ENCODE results near the gene PRKD1. TPM values are rescaled to one million over a fixed set of nuclear protein-coding genes. Genes with fewer than 3 reads are reported as not detected.

The PRKD1 gene
- total RNA-seq, 2 donors from 2014 or later, result 12.0 to 12.6 TPM

DNA sequence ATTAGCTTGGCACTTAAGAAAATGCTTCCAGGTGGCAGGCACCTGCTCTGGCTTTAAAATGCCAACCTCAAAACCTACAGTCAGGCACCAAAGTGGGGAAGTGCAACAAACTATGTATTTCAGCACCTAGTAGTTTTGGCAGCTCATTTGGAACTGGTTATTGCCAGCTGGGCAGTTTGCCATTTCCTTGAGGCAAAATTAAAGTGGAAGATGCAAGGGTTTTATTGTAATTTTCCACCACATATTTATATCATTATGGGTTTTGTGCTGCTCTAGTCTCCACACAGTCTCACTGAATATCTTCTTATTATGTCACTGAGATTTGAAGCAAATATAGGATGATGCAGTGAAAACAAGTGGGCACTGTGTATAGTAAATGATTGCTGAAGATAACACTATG is 117.0 kb downstream of the PRKD1 start:
- TF ChIP-seq, protein P1, sequence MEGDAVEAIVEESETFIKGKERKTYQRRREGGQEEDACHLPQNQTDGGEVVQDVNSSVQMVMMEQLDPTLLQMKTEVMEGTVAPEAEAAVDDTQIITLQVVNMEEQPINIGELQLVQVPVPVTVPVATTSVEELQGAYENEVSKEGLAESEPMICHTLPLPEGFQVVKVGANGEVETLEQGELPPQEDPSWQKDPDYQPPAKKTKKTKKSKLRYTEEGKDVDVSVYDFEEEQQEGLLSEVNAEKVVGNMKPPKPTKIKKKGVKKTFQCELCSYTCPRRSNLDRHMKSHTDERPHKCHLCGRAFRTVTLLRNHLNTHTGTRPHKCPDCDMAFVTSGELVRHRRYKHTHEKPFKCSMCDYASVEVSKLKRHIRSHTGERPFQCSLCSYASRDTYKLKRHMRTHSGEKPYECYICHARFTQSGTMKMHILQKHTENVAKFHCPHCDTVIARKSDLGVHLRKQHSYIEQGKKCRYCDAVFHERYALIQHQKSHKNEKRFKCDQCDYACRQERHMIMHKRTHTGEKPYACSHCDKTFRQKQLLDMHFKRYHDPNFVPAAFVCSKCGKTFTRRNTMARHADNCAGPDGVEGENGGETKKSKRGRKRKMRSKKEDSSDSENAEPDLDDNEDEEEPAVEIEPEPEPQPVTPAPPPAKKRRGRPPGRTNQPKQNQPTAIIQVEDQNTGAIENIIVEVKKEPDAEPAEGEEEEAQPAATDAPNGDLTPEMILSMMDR (conservative IDR thresholded peaks at IDR 0.05), result no peak
- Mint-ChIP-seq H3K4me3 (no peak overlapping the region), H3K27me3 (ENCODE audit: insufficient read depth) (no peaks in the 10 kb centered on the region), H3K9me3 (no peaks in the 10 kb centered on the region), H3K27ac (no peak overlapping the region), H3K4me1 (peaks cover 11% of the 10 kb centered on the region), H3K36me3 (ENCODE audit: low read depth) (no peaks in the 10 kb centered on the region)
- no peaks in the 10 kb centered on the region for H3K9me3 ChIP-seq (ENCODE audit: control insufficient read depth, low read length)
- H3K27me3 ChIP-seq (ENCODE audit: control insufficient read depth, insufficient read depth, low read length, poor library complexity, severe bottlenecking), result no peaks in the 10 kb centered on the region
- H3K4me3 ChIP-seq (ENCODE audit: low read length), result no peak overlapping the region
- H3K27ac ChIP-seq (ENCODE audit: low read depth, low read length), result no peak overlapping the region
- H3K9ac ChIP-seq (ENCODE audit: extremely low read depth, low read length, poor library complexity, severe bottlenecking), result no peak overlapping the region
- H3K4me1 ChIP-seq (ENCODE audit: control insufficient read depth, insufficient read depth, low read length), result no peaks in the 10 kb centered on the region
- no peaks in the 10 kb centered on the region for H3K36me3 ChIP-seq (ENCODE audit: control insufficient read depth, insufficient read depth, low read length)
- DNase-seq, result no peak

DNA sequence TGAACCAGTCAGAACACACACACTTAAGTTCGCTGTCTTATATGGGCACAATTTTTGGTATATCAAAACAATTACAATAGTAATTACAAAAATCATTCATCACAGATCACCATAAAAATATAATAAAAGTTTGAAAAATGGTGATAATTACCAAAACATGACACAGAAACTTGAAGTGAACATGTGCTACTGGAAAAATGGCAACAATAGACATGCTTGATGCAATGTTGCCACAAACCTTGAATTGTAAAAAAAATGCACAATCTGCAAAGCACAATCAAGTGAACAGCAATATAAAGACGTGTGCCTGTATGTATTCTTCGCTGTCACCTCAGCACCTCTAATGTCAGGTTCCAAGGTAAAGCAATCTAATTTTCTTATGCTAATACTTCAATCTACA is 117.6 kb downstream of the PRKD1 start:
- H3K36me3 Mint-ChIP-seq (ENCODE audit: low read depth), result no peaks in the 10 kb centered on the region
- H3K4me3 ChIP-seq (ENCODE audit: low read length), result no peak overlapping the region
- no peak overlapping the region for H3K27ac Mint-ChIP-seq
- DNase-seq, result no peak
- H3K27me3 Mint-ChIP-seq (ENCODE audit: insufficient read depth), result no peaks in the 10 kb centered on the region
- TF ChIP-seq, protein P1 (conservative IDR thresholded peaks at IDR 0.05), result no peak
- no peaks in the 10 kb centered on the region for H3K4me1 ChIP-seq (ENCODE audit: control insufficient read depth, insufficient read depth, low read length)
- H3K9me3 ChIP-seq (ENCODE audit: control insufficient read depth, low read length), result no peaks in the 10 kb centered on the region
- H3K4me3 Mint-ChIP-seq, result no peak overlapping the region
- H3K27ac ChIP-seq (ENCODE audit: low read depth, low read length), result no peak overlapping the region
- H3K9ac ChIP-seq (ENCODE audit: extremely low read depth, low read length, poor library complexity, severe bottlenecking), result no peak overlapping the region
- H3K9me3 Mint-ChIP-seq, result no peaks in the 10 kb centered on the region
- H3K4me1 Mint-ChIP-seq, result peaks cover 12% of the 10 kb centered on the region
- H3K27me3 ChIP-seq (ENCODE audit: control insufficient read depth, insufficient read depth, low read length, poor library complexity, severe bottlenecking), result no peaks in the 10 kb centered on the region
- 95 to 96% methylated on average over 2 of the region's 3 CpGs for whole genome bisulfite sequencing, 2 experiments (ENCODE audit: insufficient coverage in 1 of 2, insufficient read length in 1 of 2)
- H3K36me3 ChIP-seq (ENCODE audit: control insufficient read depth, insufficient read depth, low read length), result no peaks in the 10 kb centered on the region

DNA sequence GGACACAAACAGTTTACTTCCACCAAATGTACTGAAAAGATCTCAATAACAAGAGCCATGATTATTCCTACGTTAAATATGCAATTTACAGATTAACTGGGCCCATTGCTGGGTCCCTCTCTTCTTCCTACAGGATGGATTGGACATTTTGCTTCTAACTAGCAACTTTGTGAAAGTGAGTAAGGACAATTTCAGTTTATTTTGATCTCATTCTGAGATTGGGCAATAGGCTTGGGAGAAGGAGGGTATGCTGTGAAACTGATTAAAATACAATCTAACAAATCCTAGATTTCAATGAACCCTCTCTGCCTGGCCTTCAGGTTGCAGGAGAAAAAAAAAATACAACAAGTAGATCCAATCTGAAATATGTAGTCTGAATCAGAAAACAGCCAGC is 121.5 kb downstream of the PRKD1 start:
- no peak for DNase-seq
- H3K27me3 Mint-ChIP-seq (ENCODE audit: insufficient read depth), result no peaks in the 10 kb centered on the region
- peak overlapping the region; percentile 70 for H3K27ac Mint-ChIP-seq
- TF ChIP-seq, protein P1 (conservative IDR thresholded peaks at IDR 0.05), result no peak
- Histone ChIP-seq H3K4me1 (ENCODE audit: control insufficient read depth, insufficient read depth, low read length) (no peaks in the 10 kb centered on the region), H3K4me3 (ENCODE audit: low read length) (no peak overlapping the region), H3K9me3 (ENCODE audit: control insufficient read depth, low read length) (no peaks in the 10 kb centered on the region), H3K27ac (ENCODE audit: low read depth, low read length) (no peak overlapping the region), H3K36me3 (ENCODE audit: control insufficient read depth, insufficient read depth, low read length) (no peaks in the 10 kb centered on the region), H3K27me3 (ENCODE audit: control insufficient read depth, insufficient read depth, low read length, poor library complexity, severe bottlenecking) (no peaks in the 10 kb centered on the region), H3K9ac (ENCODE audit: extremely low read depth, low read length, poor library complexity, severe bottlenecking) (no peak overlapping the region)
- no peak overlapping the region for H3K4me3 Mint-ChIP-seq
- peaks cover 12% of the 10 kb centered on the region for H3K4me1 Mint-ChIP-seq
- H3K9me3 Mint-ChIP-seq, result no peaks in the 10 kb centered on the region
- no peaks in the 10 kb centered on the region for H3K36me3 Mint-ChIP-seq (ENCODE audit: low read depth)
- WGBS, 2 experiments (ENCODE audit: insufficient coverage in 1 of 2, insufficient read length in 1 of 2), result 83 to 86% methylated on average over 1 of the region's 1 CpG
